ENCODE data around the gene TGFBR3.

DNA sequence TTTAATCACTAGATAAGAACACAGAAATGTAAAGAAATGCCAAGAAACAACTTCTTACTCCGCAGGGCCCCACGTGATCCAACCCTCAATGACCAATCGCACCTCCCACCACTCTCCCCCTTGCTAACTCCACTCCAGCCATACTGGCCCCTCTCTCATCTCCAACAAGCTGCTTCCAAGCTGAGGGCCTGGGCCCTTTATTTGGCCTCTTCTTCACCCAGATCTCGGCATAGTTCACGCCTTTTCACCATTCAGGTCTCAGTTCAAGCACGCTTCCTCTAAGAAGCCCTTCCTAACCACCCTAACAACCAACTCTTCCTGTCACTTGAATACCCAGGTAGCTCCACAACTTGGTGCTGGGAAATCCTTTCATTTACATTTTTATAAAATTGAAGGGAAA is 110.7 kb downstream of the TGFBR3 start:
- TF ChIP-seq POLR2A (IDR thresholded peaks at IDR 0.05; ENCODE audit: low read length), result no peak
- TF ChIP-seq GATA1 (IDR thresholded peaks at IDR 0.05; ENCODE audit: low read depth, low read length), result no peak

Measured in erythroblast (primary cell).